ENCODE data around the gene CROCC2.

CROCC2 gene

GRCh38 chr2:240895656-240896388 lies 10.3 kb upstream of the CROCC2 start, which contains the start of gene MAB21L4:
TSS of gene MAB21L4 (minus strand) at chr2:240896156. CDS start at chr2:240895997, 159 bp downstream.
- H3K27ac ChIP-seq = peak within 1 kb of the TSS; percentile 76
- TF ChIP-seq ZFX (IDR thresholded peaks at IDR 0.05) (no peak), CTCF (conservative IDR thresholded peaks at IDR 0.05) (no peak)

GRCh38 chr2:240896394-240896793 lies 9.7 kb upstream of the CROCC2 start:
- H3K27ac ChIP-seq = peak overlapping the region; percentile 76
- TF ChIP-seq CTCF (conservative IDR thresholded peaks at IDR 0.05) = no peak
- no peak for TF ChIP-seq ZFX (IDR thresholded peaks at IDR 0.05)

GRCh38 chr2:240896871-240897692 lies 9.1 kb upstream of the CROCC2 start:
- TF ChIP-seq ZFX (IDR thresholded peaks at IDR 0.05) (no peak), CTCF (conservative IDR thresholded peaks at IDR 0.05) (no peak)
- H3K27ac ChIP-seq = peak overlapping the region; percentile 76

GRCh38 chr2:240898108-240898730 lies 7.9 kb upstream of the CROCC2 start:
- H3K27ac ChIP-seq = peak overlapping the region; percentile 76
- TF ChIP-seq ZFX (IDR thresholded peaks at IDR 0.05) (peak; percentile 53; the same call in 1 of the 2 replicates), CTCF (conservative IDR thresholded peaks at IDR 0.05) (no peak)

DNA sequence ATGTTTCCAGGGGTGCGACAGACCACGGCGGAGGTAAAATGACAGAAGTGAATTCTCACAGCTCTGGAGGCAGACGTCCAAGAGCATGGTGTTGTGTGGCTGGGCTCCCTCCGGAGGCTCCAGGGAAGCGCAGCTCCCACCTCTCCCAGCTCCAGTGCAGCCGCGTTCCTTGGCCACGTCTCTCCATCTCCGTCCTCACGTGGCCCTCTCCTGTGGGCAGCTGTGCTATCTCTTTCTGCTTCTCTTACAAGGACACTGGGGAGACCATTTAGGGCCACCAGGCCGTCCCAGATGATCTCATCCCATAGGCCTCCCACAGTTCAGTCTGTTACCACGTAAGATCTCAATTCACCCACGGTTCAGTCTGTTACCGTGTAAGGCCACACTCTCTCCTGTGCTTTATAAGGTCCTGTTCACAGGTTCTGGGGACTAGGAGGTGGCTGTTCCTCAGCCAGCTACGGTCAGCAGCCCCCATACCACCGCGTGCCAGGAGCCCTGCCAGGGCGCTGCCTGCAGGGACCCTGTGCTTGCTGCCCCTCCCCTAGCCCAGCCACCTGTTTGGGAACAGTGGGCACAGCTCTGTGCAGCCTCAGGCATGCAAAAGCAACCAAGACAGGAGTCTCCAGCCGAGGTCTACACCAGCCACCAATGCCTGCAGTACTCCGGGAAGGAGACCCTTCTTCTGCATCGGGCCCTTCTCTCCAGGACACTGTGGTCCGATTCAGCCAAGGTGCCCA lies 7.2 kb upstream of the CROCC2 start:
- TF ChIP-seq ZFX (IDR thresholded peaks at IDR 0.05) (no peak), CTCF (conservative IDR thresholded peaks at IDR 0.05) (no peak)
- H3K27ac ChIP-seq = peak overlapping the region; percentile 76

- no peak for TF ChIP-seq ZFX (IDR thresholded peaks at IDR 0.05)
- no peak for TF ChIP-seq CTCF (conservative IDR thresholded peaks at IDR 0.05)
Measured at GRCh38 chr2:240899468-240899865, 6.7 kb upstream of the CROCC2 start.

More at GRCh38 chr2:240899468-240899865, 6.7 kb upstream of the CROCC2 start:
- H3K27ac ChIP-seq = peak overlapping the region; percentile 76
